Kidney (tissue), 14 donors: ENCODE data around the gene PCNX2. TPM values are rescaled to one million over a fixed set of nuclear protein-coding genes. Genes with fewer than 3 reads are reported as not detected.

Experiments
- DNase-seq, 5 donors: peaks; one replicate each; pipeline ENCODE4 v3.0.0-alpha.2; 2013 to 2020
- FAIRE-seq: peaks from 2 replicates; lab custom pipeline; 2012; peaks lifted over from hg19 to GRCh38; lab: Jason Lieb, UNC
- H3K27ac ChIP-seq, 2 donors: one replicate each; pipeline ENCODE4 v1.7.0; 2013; ENCODE audit warnings: low read depth in 2 of 2, low read length in 2 of 2, inconsistent platforms in 1 of 2
- H3K27me3 ChIP-seq: one replicate; pipeline ENCODE4 v1.7.1; 2013; ENCODE audit warnings: low read length, inconsistent platforms; ENCODE audit not compliant: control insufficient read depth, insufficient read depth
- H3K36me3 ChIP-seq, 3 donors: one replicate each; pipeline versions ENCODE4 v1.7.0 to v1.7.1; 2013; ENCODE audit warnings: low read length in 3 of 3, control low read depth in 1 of 3, inconsistent platforms in 1 of 3; ENCODE audit not compliant: insufficient read depth in 3 of 3, control insufficient read depth in 2 of 3
- H3K4me1 ChIP-seq, 3 donors: one replicate each; pipeline versions ENCODE4 v1.7.0 to v1.7.1; 2013; ENCODE audit warnings: low read length in 3 of 3, inconsistent platforms in 1 of 3, low read depth in 1 of 3; ENCODE audit not compliant: control insufficient read depth in 2 of 3, insufficient read depth in 2 of 3
- H3K4me3 ChIP-seq, 3 donors: one replicate each; pipeline versions ENCODE4 v1.7.0 to v1.8.1; 2013; ENCODE audit warnings: low read length in 3 of 3, control low read depth in 1 of 3, inconsistent platforms in 1 of 3
- H3K9ac ChIP-seq, 3 donors: one replicate each; pipeline versions ENCODE4 v1.7.0 to v1.7.1; 2013; ENCODE audit warnings: low read length in 3 of 3, control low read depth in 1 of 3, inconsistent platforms in 1 of 3
- H3K9me3 ChIP-seq, 3 donors: one replicate each; pipeline versions ENCODE4 v1.7.0 to v1.7.1; 2013; ENCODE audit warnings: low read length in 3 of 3, control low read depth in 1 of 3, inconsistent platforms in 1 of 3; ENCODE audit not compliant: control insufficient read depth in 2 of 3, insufficient read depth in 1 of 3
- CTCF ChIP-seq: IDR thresholded peaks from 3 replicates; pipeline ENCODE4 v1.5.1; 2012; ENCODE audit warnings: mild to moderate bottlenecking, moderate library complexity, borderline replicate concordance; ENCODE audit not compliant: insufficient read depth; ENCODE audit errors: extremely low read depth
- intact Hi-C: fragments of 100-400 bp; cut with DNase I; formaldehyde crosslinking; loops from one replicate; pipeline ENCODE4 v1.11.1; 2022
- polyA plus RNA-seq: library from polyadenylated mRNA; stranded (reverse); fragments of 350-450 nt; fragmentation: Illumina TruSeq; extraction: RNeasy Lipid Tissue Mini Kit (QIAGEN cat#74804); gene quantifications from one replicate; pipeline ENCODE4 v1.2.3, GENCODE V29; 2014; ENCODE audit warnings: low read depth, low replicate concordance; ENCODE audit not compliant: insufficient read depth
- total RNA-seq: library from RNA; stranded (reverse); fragmentation: NEBNext Ultra II Directional; extraction: Animal tissue kit (Norgen Biotek cat#: 25700); gene quantifications from one replicate; pipeline ENCODE4 v1.2.1, GENCODE V29; 2021
- donor health status: control.
- donor health status: control.
- donor health status: control.
- donor health status: control.
- donor health status: control.
- donor health status: DM: yes; HTN: yes; CAD: no.
- donor health status: Normal renal cell carcinoma (clear cell type).

The PCNX2 gene
- total and polyA plus RNA-seq, 2 donors from 2014 or later = 5.2 to 29.2 TPM

GRCh38 chr1:233326811-233327650 is 31.5 kb upstream of the PCNX2 start:
- H3K4me3 ChIP-seq = peak overlapping the region; percentile 26 to 79 (median 67)
- TF ChIP-seq CTCF = no peak
- H3K36me3 ChIP-seq = no peaks in the 10 kb centered on the region
- H3K9ac ChIP-seq = peak overlapping the region in 1 of 3 donors; percentile 78
- FAIRE-seq = no peak
- intact Hi-C loops = no loop called here
- peaks cover 0 to 10% (median 9%) of the 10 kb centered on the region in 3 donors for H3K4me1 ChIP-seq
- H3K27ac ChIP-seq = peak overlapping the region; percentile 20 to 80
- DNase-seq = peak; percentile 94 to 98 (median 95)
- no peaks in the 10 kb centered on the region for H3K27me3 ChIP-seq
- no peaks in the 10 kb centered on the region for H3K9me3 ChIP-seq

- Histone ChIP-seq H3K9me3 (no peaks in the 10 kb centered on the region), H3K36me3 (no peaks in the 10 kb centered on the region), H3K27me3 (no peaks in the 10 kb centered on the region), H3K4me1 (peaks cover 0 to 7% (median 3%) of the 10 kb centered on the region in 3 donors), H3K27ac (no peak overlapping the region), H3K4me3 (peak overlapping the region in 1 of 3 donors; percentile 79), H3K9ac (no peak overlapping the region)
- TF ChIP-seq CTCF = no peak
- intact Hi-C loops = no loop called here
- no peak for DNase-seq
- FAIRE-seq = no peak
Measured at GRCh38 chr1:233326319-233326718, 30.8 kb upstream of the PCNX2 start.

- no peak overlapping the region for H3K9ac ChIP-seq
- H3K27ac ChIP-seq = no peak overlapping the region
- intact Hi-C loops = no loop called here
- TF ChIP-seq CTCF = no peak
- FAIRE-seq = no peak
- H3K36me3 ChIP-seq = no peaks in the 10 kb centered on the region
- H3K4me1 ChIP-seq = peaks cover 0 to 5% (median 0%) of the 10 kb centered on the region in 3 donors
- H3K9me3 ChIP-seq = no peaks in the 10 kb centered on the region
- DNase-seq = no peak
- no peaks in the 10 kb centered on the region for H3K27me3 ChIP-seq
- no peak overlapping the region for H3K4me3 ChIP-seq
Measured at GRCh38 chr1:233323718-233324117, 28.2 kb upstream of the PCNX2 start.
